ENCODE data around the gene TFF1.

TFF1 gene

DNA sequence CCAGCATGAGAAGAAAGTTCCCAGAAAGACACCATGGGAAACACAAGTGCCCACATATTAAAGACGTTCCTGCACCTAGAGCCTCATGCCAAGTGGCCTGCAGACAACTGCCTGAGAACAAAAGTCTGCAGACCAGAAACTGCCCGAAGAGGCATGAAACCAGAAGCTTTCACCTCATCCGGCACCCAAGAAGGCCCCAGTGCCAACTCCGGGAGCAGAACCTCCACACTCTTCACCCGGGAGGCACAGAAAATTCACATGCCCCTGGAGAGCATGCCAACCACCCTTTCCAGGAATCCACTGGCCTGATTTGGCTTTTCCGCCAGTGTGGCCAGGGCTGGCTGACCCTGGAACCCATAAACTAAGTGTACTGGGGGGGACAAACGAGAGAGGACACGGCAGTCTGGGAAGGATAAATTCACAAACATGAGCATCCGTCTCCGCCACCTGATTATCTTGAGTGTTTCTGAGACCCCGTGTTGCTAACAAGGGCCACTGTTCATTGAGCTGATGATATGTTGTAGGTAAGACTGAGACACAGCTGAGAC is 22.3 kb downstream of the TFF1 start:
- DNase-seq (ENCODE audit: low read depth), result no peak

DNA sequence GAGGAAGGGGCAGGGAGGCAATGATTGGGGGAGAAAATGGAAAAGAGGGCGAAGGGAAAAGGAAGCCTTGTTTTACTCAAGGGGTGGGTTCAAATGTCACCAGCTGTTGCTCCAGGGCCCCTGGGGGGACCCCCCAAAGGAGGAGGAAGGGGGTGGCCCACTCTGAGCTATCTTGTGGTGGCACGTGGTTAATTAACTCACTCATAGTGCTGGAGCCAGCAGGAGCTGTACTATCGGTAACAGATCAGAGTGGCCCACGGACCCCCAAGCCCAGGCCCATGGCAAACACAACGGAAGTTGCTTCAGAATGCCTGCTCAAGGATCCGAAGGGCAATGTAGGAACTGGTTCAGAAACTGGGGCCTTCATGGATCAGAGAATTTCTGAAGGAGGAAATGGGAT is 22.8 kb downstream of the TFF1 start:
- DNase-seq (ENCODE audit: low read depth), result no peak

DNA sequence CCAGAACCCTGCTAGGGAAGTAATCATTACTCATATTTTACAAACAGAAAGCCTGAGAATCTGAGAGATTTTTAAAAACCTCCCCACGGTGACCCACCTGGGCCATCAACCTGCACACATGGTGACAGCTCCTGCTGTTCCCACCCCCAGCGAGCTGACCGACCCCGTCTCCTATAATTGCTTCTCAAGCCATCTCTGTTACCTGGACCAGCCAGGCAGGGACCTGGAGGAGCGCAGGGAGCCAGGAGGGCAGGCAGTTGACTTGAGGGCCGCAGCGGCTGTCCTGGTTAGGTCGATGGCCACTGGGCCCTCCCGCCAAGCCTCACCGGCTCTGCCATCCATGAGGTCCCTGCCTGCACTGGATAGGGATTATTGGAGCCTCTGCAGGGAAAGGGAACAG is 23.2 kb downstream of the TFF1 start:
- no peak for DNase-seq (ENCODE audit: low read depth)

DNA sequence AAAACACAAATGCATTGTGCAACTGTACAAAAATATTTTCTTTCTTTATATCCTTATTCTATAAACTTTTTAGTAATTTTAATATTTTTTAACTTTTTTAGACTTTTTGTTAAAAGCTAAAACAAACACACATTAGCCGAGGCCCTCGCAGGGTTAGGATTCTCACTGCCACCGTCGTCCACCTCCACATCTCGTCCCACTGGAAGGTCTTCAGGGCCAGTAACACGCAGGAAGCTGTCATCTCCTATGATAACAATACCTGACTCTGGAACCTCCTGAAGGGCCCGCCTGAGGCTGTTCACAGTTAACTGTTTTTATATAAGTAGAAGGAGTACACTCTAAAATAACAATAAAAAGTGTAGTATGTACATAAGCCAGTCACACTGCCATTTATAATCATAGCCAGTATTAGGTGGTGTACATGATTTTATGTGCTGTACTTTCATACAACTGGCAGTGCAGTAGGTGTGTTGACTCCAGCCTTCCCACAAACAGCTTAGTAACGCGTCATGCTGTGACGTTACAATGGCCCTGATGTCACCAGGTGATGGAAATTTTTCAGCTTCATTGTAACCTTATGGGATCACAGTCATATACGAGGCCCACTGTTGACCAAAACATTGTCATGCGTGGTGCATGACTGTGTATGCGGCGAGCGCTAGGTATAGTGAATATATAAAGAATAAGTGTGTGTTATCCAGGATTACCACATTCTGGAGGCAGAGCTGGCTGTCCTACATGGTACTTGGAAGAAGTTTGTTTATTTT is 24.4 kb downstream of the TFF1 start:
- no peak for DNase-seq (ENCODE audit: low read depth)

DNA sequence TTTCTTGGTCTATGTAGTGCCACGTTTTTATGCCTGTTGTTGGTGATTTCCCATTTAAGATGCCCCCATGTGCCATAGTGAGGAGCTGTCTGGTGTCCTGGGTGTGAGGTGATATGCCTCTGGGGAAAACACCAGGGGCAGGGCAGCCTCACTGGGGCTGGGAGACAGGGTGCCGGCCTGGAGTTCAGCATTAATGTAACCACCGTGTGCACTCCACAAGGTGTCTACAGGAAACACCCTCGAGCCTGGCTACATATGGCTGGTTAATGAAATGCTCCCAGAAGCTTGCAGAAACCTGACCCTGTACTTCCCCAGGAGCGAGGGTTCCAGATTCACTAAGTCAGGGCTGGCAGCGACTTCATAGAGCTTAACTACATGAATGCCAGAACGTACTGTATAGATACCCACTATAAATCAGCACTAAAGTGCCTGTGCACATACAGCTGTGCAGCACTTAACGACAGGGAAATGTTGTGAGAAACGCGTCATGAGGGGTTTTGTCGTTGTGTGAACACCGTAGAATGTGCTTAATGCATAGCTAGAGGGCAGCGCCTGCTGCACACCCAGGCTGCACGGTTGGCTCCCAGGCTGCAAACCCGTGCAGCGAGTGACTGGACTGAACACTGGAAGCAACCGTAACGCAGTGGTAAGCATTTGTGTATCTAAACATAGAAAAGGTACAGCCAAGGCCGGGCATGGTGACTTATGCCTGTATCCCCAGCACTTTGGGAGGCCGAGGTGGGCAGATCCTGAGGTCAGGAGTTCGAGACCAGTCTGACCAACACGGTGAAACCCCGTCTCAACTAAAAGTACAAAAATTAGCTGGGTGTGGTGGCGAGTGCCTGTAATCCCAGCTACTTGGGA is 25.9 kb downstream of the TFF1 start:
- DNase-seq (ENCODE audit: low read depth), result no peak

GRCh38 chr21:42338729-42339715 is 27.3 kb downstream of the TFF1 start:
- DNase-seq (ENCODE audit: low read depth), result no peak

DNA sequence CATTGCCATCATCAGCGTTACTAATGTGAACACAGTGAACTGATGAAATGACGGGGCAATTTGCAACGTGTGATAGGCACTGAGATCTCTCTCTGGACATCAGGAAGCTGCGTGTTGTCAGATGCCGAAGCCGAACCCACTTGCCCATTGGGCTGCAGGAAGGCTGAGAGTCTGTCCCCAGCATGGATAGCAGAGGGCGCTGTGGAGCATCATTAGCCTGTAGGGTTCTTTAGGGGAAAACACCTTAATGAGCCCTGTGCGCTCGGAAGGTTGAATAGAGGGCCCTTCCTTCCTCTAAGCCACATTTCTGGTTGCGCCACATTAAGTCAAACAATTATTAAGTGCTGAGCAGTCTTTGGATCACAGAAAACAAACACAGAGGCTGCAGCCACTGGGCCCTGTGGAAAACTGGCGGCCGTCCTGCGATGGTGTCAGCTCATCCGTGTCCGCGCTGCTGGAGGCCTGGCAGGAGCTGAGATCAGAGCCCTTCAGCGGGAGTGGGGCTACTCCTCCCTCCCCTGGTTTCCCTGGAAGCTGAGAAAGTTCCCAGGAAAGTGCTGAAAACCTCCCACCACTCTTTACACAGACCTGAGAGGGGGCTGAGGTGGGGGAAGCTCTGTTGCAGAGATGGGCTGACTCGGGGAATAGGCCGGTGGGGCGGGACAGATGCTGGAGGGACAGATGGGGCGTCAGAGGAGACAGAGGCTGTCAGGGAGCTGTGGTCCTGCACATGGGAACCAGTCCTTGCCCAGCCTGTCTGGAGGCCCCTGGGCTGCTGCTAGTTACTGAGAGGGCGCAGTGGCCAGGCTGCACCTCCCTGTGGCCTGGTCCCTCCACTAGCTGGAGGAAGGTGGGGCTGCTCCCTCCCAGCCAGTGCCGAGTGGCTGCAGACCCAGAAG is 28.3 kb downstream of the TFF1 start:
- peak; percentile 42 for DNase-seq (ENCODE audit: low read depth)

DNA sequence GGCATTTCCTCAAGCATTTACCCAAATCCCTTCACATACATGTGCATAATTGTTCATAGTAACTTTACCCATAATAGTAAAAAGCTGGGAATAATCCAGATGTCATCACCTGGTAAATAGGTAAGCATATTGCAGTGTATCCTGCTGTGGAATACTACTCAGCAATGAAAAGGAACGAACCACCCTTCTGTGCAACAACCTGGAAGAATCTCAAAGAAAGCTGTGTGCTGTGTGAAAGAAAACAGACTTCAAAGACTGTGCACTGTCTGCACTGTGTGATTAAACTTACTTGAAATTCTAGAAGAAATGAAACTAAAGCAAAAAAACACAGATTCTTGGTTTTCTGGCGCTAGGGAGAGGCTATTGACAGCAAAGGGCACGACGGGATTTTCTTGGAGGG is 29.1 kb downstream of the TFF1 start:
- no peak for DNase-seq (ENCODE audit: low read depth)

DNA sequence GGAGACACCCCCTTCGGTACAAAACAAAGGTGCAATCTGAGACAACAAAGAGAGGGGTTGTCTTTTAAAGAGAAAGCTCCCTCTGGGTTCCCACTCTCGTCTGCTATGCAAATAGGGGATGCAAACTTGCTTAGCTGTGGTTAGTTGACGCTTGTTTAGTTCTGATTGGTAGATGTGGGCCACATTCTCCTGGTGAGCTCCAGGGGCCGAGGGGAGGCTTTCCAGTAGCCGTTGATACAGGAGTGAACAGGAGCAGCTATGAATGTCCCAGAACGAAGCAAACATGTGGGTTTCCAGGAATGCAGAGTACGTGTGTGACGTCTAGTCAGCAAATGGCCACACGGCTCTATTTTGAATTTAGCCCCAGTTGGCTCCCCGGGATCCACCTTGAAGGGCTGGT is 30.3 kb downstream of the TFF1 start:
- DNase-seq (ENCODE audit: low read depth), result no peak

- no peak for DNase-seq (ENCODE audit: low read depth)
Measured at GRCh38 chr21:42332557-42333317, 33.6 kb downstream of the TFF1 start.

DNA sequence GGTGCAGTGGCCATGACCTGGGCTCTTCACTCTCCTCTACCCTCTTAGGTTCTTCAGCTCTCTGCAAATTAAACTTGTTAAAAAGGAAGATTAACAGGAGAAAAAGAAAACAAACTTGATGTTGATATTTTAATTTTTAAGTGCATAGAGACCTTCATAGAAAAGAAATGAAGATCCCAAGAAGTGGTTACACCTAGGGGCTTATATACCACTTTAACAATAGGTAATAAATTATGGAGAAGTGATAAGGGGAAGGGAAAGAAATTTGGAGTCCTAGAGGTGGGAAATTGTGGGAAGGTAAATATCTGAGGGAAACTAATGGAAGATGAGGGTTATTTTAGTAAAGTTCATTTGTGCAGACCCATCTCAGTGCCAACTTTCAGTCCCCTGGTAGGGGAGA is 34.7 kb downstream of the TFF1 start:
- DNase-seq (ENCODE audit: low read depth), result no peak

DNA sequence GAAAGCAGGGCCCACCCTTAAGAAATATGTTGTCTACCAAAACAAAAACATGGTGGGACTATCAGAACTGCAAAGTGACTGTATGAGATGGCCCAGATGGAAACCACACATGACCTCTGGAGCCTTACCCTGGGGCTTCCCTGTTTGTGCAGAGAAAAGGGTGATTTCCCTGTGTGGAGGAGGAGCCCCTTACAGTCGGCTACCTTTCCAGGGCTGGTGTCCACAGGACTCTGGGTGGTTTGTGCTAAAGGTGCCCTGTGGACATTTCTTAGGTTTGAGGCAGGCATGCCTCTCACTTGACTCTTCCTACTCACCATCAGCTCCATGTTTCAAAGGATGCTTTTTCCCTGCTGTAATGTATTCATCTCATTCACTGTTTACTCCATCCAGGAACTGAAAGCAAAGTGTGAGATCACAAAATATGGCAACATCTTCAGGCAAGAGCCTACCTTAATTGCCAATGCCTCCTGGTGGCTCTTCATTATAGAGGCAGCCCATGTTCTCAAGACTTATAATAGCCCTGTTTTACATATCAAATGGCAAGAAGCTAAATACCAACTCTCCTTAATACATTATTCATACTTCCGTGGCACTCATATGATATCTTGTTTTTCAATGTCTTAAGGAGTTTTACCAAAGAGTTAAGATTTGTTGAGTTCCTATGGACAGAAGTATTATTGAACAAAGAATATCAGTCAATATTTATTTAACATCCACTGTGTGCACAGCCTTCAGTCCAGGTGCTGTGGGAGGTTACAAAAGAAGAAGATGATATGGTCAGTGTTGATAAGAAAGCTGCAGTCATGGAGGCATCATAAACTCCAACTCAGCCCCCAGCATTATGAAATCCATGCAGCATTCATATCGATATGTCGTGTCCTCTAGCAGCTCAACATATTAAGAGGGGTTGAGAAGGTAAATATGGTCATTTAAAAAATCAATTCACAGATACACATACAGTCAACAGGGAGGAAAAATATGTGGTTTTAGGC is 35.7 kb downstream of the TFF1 start:
- DNase-seq (ENCODE audit: low read depth), result no peak

DNA sequence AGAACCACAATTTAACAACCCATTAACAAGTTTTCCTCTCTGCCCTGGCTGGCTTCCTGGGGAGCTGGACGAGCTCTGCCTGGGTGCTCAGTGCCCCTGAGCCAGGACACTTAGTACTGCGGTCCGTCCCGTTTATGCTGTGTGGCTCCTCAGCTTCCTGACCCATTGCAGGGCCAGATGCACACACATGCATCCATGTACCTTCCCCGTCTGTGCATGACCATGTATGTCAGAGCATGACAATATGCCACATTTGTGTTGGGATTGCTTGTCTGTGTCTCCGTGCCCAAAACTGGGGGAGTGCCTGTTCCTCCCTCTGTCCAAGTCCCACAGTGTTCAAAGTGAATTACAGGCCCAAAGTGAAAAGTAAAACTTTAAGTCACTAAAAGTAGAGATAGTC is 41.4 kb downstream of the TFF1 start:
- no peak for DNase-seq (ENCODE audit: low read depth)

DNA sequence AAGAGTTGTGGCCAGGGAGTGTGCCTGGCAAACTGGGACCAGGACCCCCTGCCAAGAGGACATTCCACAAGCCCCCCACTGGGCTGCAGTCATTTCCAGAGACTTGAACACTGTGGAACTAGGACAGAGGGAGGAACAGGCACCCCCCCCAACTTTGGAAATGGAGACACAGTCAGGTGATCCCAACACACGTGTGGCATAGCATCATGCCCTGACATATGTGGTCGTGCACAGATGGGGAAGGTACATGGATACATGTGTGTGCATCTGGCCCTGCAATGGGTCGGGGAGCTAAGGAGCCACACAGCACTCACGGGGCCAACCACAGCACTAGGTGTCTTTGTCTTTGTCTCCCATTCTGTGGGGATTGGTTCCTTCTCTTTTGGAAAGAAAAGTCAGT is 44.5 kb downstream of the TFF1 start:
- no peak for DNase-seq (ENCODE audit: low read depth)

- no peak for DNase-seq (ENCODE audit: low read depth)
Measured at GRCh38 chr21:42321231-42321630, 45.1 kb downstream of the TFF1 start.

DNA sequence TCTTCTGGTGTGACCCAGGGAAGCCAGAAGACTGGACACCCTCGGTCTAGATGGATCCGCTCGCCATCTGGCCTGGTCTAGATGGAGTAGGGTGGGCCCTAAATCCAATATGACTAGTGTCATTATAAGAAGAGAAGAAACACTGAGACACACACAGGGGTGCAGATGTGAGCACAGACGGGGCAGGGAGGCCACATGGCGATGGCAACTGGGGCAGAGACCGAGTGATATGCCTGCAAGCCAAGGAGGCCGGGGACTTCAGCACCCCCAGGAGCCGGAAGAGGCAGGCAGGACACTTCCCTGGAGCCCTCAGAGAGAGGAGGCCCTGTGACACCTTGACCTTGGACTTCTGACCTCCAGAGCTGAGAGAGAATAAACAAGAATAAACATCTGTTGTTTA is 45.5 kb downstream of the TFF1 start:
- no peak for DNase-seq (ENCODE audit: low read depth)

DNA sequence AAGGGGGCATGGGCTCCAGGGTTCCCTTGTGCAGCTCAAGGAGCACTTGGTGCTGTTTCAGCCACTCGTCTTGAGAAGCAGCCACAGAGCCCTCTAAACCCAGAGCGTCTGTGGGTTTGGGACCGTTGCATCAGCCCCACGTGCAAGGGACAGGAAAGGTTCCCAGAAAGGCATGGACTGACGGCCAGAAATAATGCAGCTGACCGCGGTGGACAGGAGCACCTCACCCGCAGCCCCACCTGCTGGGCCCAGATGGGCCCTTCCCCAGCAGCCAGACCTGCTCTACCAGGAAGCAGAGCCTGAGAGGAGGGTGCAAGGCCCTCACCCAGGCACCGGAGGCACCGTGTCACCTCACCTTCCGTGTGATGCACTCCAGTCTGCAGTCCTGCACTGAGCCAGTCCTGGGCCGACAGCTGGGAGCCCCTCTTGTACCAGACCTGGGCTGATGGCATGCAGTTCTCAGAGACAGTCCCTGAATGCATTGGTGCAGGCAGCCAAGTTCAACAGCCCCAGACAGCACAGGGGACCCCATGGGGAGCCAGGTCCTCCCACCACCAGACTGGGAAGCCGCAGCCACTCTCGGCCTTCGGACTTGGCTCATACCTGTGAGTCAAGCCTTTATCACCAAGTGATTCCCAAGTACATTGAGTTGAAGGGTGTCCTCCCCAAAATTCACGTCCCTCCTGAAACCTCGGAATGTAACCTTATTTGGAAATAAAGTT is 46.3 kb downstream of the TFF1 start:
- DNase-seq (ENCODE audit: low read depth), result no peak

DNA sequence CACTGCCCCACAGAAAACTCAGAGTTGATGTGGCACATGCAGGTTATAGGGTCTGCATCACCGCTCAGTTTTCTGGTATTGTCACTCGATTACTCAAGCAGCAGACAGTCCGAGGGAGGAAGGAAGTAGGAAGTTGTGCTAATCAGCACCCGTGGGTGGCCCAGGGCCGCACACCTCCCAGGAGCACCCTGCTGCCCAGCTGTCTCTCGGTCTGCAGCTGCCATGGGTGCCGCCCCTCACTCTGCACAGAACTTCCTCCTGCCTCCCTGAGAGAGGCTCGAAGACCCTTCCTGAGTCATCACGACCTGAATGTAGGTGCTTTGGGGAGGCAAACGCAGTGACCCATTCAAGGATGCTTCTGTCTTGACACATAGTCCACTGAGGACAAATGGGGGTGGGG is 47.0 kb downstream of the TFF1 start:
- DNase-seq (ENCODE audit: low read depth), result no peak
